PC-9 (cell line): ENCODE data around the gene PEX11A.

Experiments
- CTCF ChIP-seq: fragments of 200-600 bp; sonication (generic); conservative IDR thresholded peaks from 2 replicates; pipeline ENCODE4 v1.6.1; 2017; ENCODE audit warnings: mixed run types, antibody characterized with exemption, mild to moderate bottlenecking, moderate library complexity
- EZH2 ChIP-seq: fragments of 200-600 bp; sonication (generic); IDR thresholded peaks from 2 replicates; pipeline ENCODE4 v1.8.0; 2017; ENCODE audit warnings: antibody characterized with exemption, low read depth

GRCh38 chr15:89693696-89694095 lies 3.1 kb upstream of the PEX11A start:
- no peak for TF ChIP-seq CTCF
- no peak for TF ChIP-seq EZH2
